HepG2 (cell line): ENCODE results near the gene LSMEM2. TPM values are rescaled to one million over a fixed set of nuclear protein-coding genes. Genes with fewer than 3 reads are reported as not detected.

Source experiments
- HIVEP1 ChIP-seq: sonication (generic); formaldehyde crosslinking; IDR thresholded peaks from 2 replicates; pipeline ENCODE4 v1.4.0; 2020; ENCODE audit warnings: mild to moderate bottlenecking, missing genetic modification reagents
- KLF16 ChIP-seq, 2 experiments: sonication (generic) in 1 of 2; formaldehyde crosslinking in 1 of 2; IDR thresholded peaks; 2 replicates each; pipeline versions ENCODE4 v1.6.1 to v1.8.0; 2016 to 2023; ENCODE audit warnings: missing genetic modification reagents in 2 of 2, missing compliant biosample characterization in 1 of 2
- MTF1 ChIP-seq: sonication (generic); formaldehyde crosslinking; IDR thresholded peaks from 2 replicates; pipeline ENCODE4 v1.5.0; 2020; ENCODE audit warnings: missing genetic modification reagents
- NCOA1 ChIP-seq: sonication (generic); formaldehyde crosslinking; IDR thresholded peaks from 2 replicates; pipeline ENCODE4 v1.9.0; 2021; ENCODE audit warnings: missing genetic modification reagents
- POLR2AphosphoS5 ChIP-seq: IDR thresholded peaks from 2 replicates; pipeline ENCODE4 v1.6.1; 2012; ENCODE audit warnings: low read depth, low read length
- PPARG ChIP-seq: conservative IDR thresholded peaks from 2 replicates; pipeline ENCODE4 v1.6.1; 2016; ENCODE audit warnings: missing biosample characterization, missing genetic modification reagents
- RAD51 ChIP-seq: fragments of 450-650 bp; IDR thresholded peaks from 2 replicates; pipeline ENCODE4 v1.6.1; 2016; ENCODE audit warnings: borderline replicate concordance
- RXRA ChIP-seq: sonication (generic); formaldehyde crosslinking; IDR thresholded peaks from 2 replicates; pipeline ENCODE4 v1.5.1; 2020; ENCODE audit warnings: missing genetic modification reagents
- SATB2 ChIP-seq: sonication (generic); formaldehyde crosslinking; IDR thresholded peaks from 2 replicates; pipeline ENCODE4 v1.5.0; 2020; ENCODE audit warnings: missing genetic modification reagents
- TMF1 ChIP-seq: sonication (generic); formaldehyde crosslinking; IDR thresholded peaks from 2 replicates; pipeline ENCODE4 v1.8.1; 2022; ENCODE audit warnings: low read depth, missing genetic modification reagents
- YY1 ChIP-seq: IDR thresholded peaks from 2 replicates; pipeline ENCODE4 v1.6.1; 2011; ENCODE audit warnings: low read length, low read depth, moderate library complexity, mild to moderate bottlenecking; ENCODE audit not compliant: insufficient read depth, insufficient replicate concordance
- ZBTB1 ChIP-seq: sonication (generic); formaldehyde crosslinking; IDR thresholded peaks from 2 replicates; pipeline ENCODE4 v1.4.0; 2020; ENCODE audit warnings: missing genetic modification reagents, borderline replicate concordance
- ZNF496 ChIP-seq: sonication (generic); formaldehyde crosslinking; IDR thresholded peaks from 2 replicates; pipeline ENCODE4 v1.8.1; 2023; ENCODE audit warnings: mild to moderate bottlenecking, moderate library complexity, missing genetic modification reagents; ENCODE audit not compliant: insufficient replicate concordance
- ZNF564 ChIP-seq: sonication (generic); formaldehyde crosslinking; IDR thresholded peaks from 2 replicates; pipeline ENCODE4 v1.8.1; 2023; ENCODE audit warnings: mild to moderate bottlenecking, missing genetic modification reagents
- polyA plus RNA-seq, 8 experiments: library from polyadenylated mRNA; depleted of rRNA in 3 of 8; stranded (reverse) in 7 of 8; unstranded in 1 of 8; fragments of >200 nt; fragmentation: Illumina TruSeq in 4 of 8; extraction: Trizol in 4 of 8; gene quantifications; 2 replicates each; pipeline versions ENCODE4 v1.2.1 to v1.2.3, GENCODE V29; 2011 to 2016; ENCODE audit warnings: low read depth in 4 of 8, missing spikeins in 1 of 8, mixed read lengths in 1 of 8; ENCODE audit not compliant: insufficient read depth in 1 of 8
- total RNA-seq, 5 experiments: library from RNA; depleted of rRNA; stranded (reverse); fragments of >200 nt; fragmentation: Illumina TruSeq; extraction: Trizol; gene quantifications; 2 replicates each; pipeline ENCODE4 v1.2.3, GENCODE V29; 2016; ENCODE audit warnings: low read depth in 1 of 5
- TF ChIP-seq, protein P1 (sequence below), 2 experiments: sonication (generic) in 1 of 2; formaldehyde crosslinking in 1 of 2; IDR thresholded peaks; 2 replicates each; pipeline versions ENCODE4 v1.4.0 to v1.6.1; 2016 to 2020; ENCODE audit warnings: borderline replicate concordance in 1 of 2, low read depth in 1 of 2, mild to moderate bottlenecking in 1 of 2, missing genetic modification reagents in 1 of 2
- TF ChIP-seq, protein P2 (sequence below): sonication (generic); formaldehyde crosslinking; IDR thresholded peaks from 2 replicates; pipeline ENCODE4 v1.5.0; 2020; ENCODE audit warnings: missing genetic modification reagents
- TF ChIP-seq, protein P3 (sequence below): sonication (generic); formaldehyde crosslinking; IDR thresholded peaks from 2 replicates; pipeline ENCODE4 v1.4.0; 2020; ENCODE audit warnings: missing genetic modification reagents, mild to moderate bottlenecking, borderline replicate concordance
- TF ChIP-seq, protein P4 (sequence below): sonication (generic); formaldehyde crosslinking; IDR thresholded peaks from 2 replicates; pipeline ENCODE4 v1.9.0; 2021; ENCODE audit warnings: missing genetic modification reagents, mild to moderate bottlenecking, borderline replicate concordance

Gene LSMEM2
- total and polyA plus RNA-seq, 2 of the 13 experiments (the other 11 are each of a cell fraction or from before 2014, with no cell fraction given): 0.07 to 0.41 TPM

DNA sequence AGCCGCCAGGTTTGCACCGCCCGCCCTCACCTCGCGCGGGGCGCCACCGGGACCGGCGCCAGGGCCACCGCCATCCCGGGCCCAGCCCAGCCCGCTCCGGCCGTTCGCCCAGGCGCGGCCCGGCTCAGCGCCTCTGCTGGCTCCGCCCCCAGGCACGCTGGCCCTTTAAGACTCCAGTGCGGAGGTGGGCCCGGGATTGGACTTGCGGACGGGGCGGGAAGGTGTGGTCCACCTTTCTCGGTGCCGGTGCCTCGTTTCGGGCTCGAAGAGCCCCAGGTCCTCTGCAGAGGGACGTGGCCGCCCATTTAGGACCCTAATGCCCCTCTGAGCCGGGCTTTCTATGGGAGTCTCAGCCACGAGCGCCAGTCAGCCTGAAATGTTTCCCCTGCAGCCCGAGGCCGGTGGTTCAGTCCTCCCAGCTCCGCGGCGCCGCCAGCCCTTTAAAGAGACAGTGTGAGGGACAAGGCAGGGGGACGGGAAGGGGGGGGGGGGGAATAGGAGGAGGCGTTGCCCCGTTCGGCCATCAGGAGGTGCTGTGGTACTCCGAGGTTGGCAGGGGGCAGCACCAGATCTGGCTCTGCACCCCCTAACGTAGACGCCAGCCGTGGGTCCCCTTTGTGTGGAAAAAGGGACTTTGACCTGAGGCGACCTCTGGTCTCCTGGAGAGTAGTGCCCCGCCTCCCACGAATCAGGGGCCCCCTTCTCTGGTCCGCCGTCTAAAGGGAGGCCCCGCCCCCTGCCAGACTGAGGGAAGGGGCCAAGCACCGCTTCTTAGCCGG lies 42.6 kb downstream of the LSMEM2 start (continued):
- TF ChIP-seq, protein P1, sequence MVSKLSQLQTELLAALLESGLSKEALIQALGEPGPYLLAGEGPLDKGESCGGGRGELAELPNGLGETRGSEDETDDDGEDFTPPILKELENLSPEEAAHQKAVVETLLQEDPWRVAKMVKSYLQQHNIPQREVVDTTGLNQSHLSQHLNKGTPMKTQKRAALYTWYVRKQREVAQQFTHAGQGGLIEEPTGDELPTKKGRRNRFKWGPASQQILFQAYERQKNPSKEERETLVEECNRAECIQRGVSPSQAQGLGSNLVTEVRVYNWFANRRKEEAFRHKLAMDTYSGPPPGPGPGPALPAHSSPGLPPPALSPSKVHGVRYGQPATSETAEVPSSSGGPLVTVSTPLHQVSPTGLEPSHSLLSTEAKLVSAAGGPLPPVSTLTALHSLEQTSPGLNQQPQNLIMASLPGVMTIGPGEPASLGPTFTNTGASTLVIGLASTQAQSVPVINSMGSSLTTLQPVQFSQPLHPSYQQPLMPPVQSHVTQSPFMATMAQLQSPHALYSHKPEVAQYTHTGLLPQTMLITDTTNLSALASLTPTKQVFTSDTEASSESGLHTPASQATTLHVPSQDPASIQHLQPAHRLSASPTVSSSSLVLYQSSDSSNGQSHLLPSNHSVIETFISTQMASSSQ (IDR thresholded peaks at IDR 0.05; ENCODE audit: low read depth): no peak; the same call in 1 of the 2 replicates
- TF ChIP-seq, protein P1 (CRISPR knock-in tag; IDR thresholded peaks at IDR 0.05; ENCODE audit: borderline replicate concordance): peak; percentile 42; the same call in 1 of the 2 replicates
- TF ChIP-seq, protein P2, sequence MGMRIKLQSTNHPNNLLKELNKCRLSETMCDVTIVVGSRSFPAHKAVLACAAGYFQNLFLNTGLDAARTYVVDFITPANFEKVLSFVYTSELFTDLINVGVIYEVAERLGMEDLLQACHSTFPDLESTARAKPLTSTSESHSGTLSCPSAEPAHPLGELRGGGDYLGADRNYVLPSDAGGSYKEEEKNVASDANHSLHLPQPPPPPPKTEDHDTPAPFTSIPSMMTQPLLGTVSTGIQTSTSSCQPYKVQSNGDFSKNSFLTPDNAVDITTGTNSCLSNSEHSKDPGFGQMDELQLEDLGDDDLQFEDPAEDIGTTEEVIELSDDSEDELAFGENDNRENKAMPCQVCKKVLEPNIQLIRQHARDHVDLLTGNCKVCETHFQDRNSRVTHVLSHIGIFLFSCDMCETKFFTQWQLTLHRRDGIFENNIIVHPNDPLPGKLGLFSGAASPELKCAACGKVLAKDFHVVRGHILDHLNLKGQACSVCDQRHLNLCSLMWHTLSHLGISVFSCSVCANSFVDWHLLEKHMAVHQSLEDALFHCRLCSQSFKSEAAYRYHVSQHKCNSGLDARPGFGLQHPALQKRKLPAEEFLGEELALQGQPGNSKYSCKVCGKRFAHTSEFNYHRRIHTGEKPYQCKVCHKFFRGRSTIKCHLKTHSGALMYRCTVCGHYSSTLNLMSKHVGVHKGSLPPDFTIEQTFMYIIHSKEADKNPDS (CRISPR knock-in tag): no peak
- TF ChIP-seq ZBTB1 (CRISPR knock-in tag): no peak
- peak; percentile 44; the same call in 1 of the 2 replicates for TF ChIP-seq ZNF564 (CRISPR knock-in tag)
- no peak for TF ChIP-seq RAD51
- TF ChIP-seq YY1: peak; percentile 67
- peak; percentile 50 for TF ChIP-seq POLR2AphosphoS5
- TF ChIP-seq ZNF496: no peak
- TF ChIP-seq SATB2 (CRISPR knock-in tag): no peak
- TF ChIP-seq TMF1 (CRISPR knock-in tag): no peak
- TF ChIP-seq, protein P3, sequence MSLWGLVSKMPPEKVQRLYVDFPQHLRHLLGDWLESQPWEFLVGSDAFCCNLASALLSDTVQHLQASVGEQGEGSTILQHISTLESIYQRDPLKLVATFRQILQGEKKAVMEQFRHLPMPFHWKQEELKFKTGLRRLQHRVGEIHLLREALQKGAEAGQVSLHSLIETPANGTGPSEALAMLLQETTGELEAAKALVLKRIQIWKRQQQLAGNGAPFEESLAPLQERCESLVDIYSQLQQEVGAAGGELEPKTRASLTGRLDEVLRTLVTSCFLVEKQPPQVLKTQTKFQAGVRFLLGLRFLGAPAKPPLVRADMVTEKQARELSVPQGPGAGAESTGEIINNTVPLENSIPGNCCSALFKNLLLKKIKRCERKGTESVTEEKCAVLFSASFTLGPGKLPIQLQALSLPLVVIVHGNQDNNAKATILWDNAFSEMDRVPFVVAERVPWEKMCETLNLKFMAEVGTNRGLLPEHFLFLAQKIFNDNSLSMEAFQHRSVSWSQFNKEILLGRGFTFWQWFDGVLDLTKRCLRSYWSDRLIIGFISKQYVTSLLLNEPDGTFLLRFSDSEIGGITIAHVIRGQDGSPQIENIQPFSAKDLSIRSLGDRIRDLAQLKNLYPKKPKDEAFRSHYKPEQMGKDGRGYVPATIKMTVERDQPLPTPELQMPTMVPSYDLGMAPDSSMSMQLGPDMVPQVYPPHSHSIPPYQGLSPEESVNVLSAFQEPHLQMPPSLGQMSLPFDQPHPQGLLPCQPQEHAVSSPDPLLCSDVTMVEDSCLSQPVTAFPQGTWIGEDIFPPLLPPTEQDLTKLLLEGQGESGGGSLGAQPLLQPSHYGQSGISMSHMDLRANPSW (CRISPR knock-in tag): no peak; the same call in 1 of the 2 replicates
- peak; percentile 24; the same call in 1 of the 2 replicates for TF ChIP-seq HIVEP1 (CRISPR knock-in tag)
- no peak for TF ChIP-seq MTF1 (CRISPR knock-in tag)
- no peak for TF ChIP-seq NCOA1
- TF ChIP-seq PPARG (CRISPR knock-in tag): peak; percentile 12; the same call in 1 of the 2 replicates
- peak; percentile 84 for TF ChIP-seq RXRA (CRISPR knock-in tag)
- peak in 1 of 2 experiments; percentile 11; a peak in 1 of 4 replicates for TF ChIP-seq KLF16 (CRISPR knock-in tag; IDR thresholded peaks at IDR 0.05)
- TF ChIP-seq, protein P4, sequence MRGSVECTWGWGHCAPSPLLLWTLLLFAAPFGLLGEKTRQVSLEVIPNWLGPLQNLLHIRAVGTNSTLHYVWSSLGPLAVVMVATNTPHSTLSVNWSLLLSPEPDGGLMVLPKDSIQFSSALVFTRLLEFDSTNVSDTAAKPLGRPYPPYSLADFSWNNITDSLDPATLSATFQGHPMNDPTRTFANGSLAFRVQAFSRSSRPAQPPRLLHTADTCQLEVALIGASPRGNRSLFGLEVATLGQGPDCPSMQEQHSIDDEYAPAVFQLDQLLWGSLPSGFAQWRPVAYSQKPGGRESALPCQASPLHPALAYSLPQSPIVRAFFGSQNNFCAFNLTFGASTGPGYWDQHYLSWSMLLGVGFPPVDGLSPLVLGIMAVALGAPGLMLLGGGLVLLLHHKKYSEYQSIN: no peak
